Left ventricle myocardium superior (tissue), 1 donor: ENCODE results near the gene POMGNT1. TPM values are rescaled to one million over a fixed set of nuclear protein-coding genes. Genes with fewer than 3 reads are reported as not detected.

Experiments used
- ATAC-seq: fragments of 200-7000 bp; cut with Tn5 transposase; one replicate; pipeline ENCODE4 v1.9.1; 2020; ENCODE audit warnings: mild to moderate bottlenecking, moderate library complexity
- DNase-seq: peaks from one replicate; pipeline ENCODE4 v3.0.0-alpha.2; 2020
- intact Hi-C: fragments of 100-400 bp; cut with micrococcal nuclease; formaldehyde crosslinking; loops from one replicate; pipeline ENCODE4 v1.11.0; 2022
- total RNA-seq: library from RNA; stranded (reverse); fragmentation: NEBNext Ultra II Directional; extraction: Animal tissue kit (Norgen Biotek cat#: 25700); gene quantifications from one replicate; pipeline ENCODE4 v1.2.1, GENCODE V29; 2021
- donor health status: DM: no; HTN: yes; CAD: no; lungs with severe emphysema.

Gene POMGNT1
- total RNA-seq, 1 donor from 2014 or later: 137 TPM

GRCh38 chr1:46169811-46170454 is 28.3 kb downstream of the POMGNT1 start:
- no peak for DNase-seq
- intact Hi-C loops: no loop called here
- ATAC-seq: no peak

- intact Hi-C loops: no loop called here
- DNase-seq (no peak), ATAC-seq (no peak)
Observed at GRCh38 chr1:46168477-46168876, 29.8 kb downstream of the POMGNT1 start.

DNA sequence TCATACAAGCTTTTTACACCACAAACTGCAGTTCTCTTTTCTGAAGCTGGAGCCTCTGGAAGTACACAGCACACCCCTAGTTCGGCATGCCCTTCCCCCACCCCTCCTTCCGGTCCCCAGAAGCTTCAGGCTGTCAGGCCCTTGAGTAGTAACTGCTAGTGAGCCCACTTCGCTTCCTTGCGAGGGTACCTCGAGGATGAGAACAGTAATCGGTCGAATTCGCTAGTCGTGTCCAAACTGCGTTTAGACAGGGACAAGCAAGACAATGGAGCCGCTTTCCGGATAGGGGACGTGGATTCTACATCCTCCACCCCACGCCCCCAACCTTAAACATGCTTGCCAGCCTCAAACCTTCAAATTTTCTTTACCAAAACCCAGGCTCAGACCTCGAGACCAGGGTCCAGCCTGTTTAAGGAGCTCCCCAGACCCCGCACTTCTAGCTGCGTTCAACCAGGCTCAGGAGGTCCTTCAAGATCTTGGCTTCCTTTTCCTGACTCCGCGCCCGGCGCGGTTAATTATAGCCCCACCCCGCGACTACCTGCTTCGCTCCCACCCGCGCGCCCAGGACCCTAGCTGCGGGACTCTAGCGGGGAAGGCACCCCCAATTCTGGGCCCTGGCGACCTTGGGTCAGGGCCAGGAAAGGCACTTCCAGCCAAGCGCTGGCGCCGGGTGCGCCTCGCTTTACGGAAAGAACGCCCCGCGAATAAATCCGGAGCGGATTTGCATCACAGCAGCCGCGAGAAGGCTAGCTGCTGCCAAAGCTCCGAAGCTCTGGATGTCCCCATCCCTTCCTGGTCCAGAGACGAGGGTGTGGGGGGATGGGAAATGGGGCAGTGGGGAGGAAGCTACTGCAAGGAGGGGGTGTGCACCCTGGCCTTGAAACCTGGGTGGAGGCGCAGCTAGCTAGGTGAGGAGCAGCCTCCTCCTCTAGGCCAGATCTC is 31.4 kb downstream of the POMGNT1 start:
- intact Hi-C loops: no loop called here

GRCh38 chr1:46160212-46160611 is 38.0 kb downstream of the POMGNT1 start:
- intact Hi-C loops: no loop called here
- ATAC-seq (no peak), DNase-seq (no peak)

More for the DNA sequence above, 31.4 kb downstream of the POMGNT1 start:
- ATAC-seq (peak; percentile 68), DNase-seq (peak; percentile 66)

- no peak for ATAC-seq
- intact Hi-C loops: no loop called here
- DNase-seq: no peak
Observed at GRCh38 chr1:46159516-46159915, 38.7 kb downstream of the POMGNT1 start.

DNA sequence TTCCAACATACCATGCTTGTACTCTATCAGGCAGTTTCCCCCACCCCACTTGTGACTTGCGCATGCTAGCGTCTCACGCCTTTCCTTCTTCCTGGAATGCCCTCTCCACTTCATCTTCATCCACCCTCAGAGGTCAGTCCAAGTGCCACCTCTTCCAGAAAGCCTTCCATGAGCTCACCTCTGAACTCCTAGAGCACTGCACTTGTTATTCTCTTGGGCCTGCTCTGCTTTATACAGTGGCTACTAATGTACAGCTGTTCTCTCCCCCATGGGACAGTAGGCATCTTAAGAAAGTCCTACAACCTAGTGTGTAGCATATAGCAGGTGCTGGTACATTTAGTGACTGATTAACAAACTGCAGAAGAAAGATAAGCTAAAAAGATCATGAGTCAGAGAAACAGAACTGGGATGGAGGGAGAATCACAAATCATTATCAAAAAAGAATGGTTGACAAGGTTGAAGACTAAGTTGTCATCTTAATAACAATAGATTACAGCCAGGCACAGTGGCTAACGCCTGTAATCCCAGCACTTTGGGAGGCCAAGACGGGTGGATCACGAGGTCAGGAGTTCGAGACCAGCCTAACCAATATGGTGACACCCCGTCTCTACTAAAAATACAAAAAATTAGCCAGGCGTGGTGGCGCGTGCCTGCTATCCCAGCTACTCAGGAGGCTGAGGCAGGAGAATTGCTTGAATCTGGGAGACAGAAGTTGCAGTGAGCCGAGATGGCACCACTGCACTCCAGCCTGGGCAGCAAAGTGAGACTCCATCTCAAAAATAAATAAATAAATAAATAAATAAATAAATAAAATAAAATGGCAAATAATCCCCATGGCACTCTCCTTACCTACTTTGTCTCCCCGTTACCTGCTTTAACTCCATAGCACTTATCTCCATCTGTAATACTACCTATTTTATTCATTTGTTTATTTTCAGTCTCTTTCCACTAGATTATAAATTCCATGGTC is 39.6 kb downstream of the POMGNT1 start:
- ATAC-seq (no peak), DNase-seq (no peak)
- intact Hi-C loops: no loop called here

- no peak for ATAC-seq
- no peak for DNase-seq
- intact Hi-C loops: no loop called here
Observed at GRCh38 chr1:46157916-46158311, 40.3 kb downstream of the POMGNT1 start.

DNA sequence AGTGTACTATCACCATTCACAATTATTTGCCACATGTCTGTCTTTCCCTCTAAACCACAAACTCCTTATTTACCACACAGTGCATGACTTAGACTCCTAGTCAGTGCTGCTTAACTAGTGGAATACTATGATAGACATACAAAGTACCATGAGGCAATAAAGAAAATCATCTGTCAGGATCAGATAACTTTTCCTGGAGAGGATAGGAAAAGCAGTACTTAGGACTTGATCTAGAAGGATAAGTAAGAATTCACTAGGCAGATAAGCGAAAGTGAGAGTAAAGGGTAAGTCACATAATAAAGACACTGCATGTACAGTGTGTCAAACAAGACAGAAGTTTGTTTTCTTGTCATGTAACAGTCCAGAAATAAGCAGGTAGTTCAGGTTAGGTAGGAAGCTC is 44.5 kb downstream of the POMGNT1 start:
- DNase-seq (no peak), ATAC-seq (no peak)
- intact Hi-C loops: no loop called here

DNA sequence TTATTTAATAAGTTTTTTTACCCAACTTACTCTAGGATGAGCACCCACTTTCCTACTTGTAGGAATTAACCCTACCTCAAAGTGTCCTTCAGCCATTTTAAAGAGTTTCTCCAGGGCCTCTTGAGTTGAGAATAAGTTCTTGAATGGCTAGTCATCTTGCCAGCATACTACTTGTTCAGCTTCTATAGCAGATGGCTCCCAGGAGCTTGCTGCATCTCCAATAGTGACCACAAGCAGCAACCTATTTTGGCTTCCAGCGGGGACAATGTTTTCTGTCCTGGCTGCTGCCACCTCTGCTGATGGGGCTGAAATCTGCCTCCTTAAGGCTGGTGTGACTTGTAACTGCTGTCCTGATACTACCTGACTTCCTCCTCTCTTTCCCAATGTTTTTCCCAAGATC is 45.0 kb downstream of the POMGNT1 start:
- intact Hi-C loops: no loop called here
- DNase-seq: no peak
- ATAC-seq: no peak

DNA sequence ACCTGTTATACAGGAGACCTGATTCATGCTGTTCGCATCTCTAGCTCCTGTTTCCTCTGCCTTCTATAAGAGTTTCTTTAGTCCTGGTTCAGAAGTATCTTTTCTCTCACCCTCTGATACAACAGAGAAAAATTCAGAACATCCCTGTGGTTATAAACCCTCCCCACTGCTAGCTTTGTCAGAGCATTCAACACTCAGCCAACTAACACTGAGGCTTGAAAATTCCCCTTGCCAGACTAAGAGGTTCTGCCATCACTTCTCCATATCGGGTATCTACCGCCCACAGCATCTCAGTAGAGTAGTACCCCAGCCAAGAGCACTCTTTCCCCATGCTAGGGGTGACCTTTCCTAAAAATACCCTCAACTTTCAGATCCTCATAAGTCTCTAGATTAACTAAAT is 46.2 kb downstream of the POMGNT1 start:
- intact Hi-C loops: no loop called here
- DNase-seq (no peak), ATAC-seq (no peak)

- ATAC-seq: peak; percentile 57
- intact Hi-C loops: no loop called here
Observed at GRCh38 chr1:46150085-46150484, 48.1 kb downstream of the POMGNT1 start.

DNA sequence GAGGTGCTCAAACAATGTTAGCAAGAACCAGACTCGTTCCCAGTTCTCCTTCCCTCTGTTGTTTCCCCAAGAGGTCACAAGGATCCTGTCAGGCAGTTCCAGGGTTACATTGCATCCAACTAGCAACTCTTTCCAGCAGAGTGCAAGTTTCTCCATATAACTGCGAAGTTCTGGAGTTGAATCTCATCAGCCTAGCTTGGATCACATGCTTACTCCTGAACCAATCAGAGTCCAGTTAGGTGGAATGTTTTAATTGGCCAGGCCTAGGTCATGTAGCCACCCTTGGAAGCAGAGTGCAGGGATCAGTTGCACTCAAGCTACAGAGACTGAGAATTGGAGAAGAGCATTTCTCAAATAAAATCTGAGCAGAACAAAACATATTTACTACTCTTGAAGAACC is 49.9 kb downstream of the POMGNT1 start:
- intact Hi-C loops: no loop called here
- no peak for ATAC-seq
- DNase-seq: no peak

More at GRCh38 chr1:46150085-46150484, 48.1 kb downstream of the POMGNT1 start:
- no peak for DNase-seq

Other genes starting within 250 kb of the POMGNT1 start
- 26.2 TPM for gene PIK3R3, start 65.8 kb downstream of the POMGNT1 start, total RNA-seq
- 0.72 TPM for gene TSPAN1, start 23.3 kb downstream of the POMGNT1 start, total RNA-seq
- gene P3R3URF, start 21.9 kb downstream of the POMGNT1 start, total RNA-seq: not detected
- 7.6 TPM for gene LURAP1, start 4.9 kb upstream of the POMGNT1 start, total RNA-seq
- gene RAD54L, start 49.3 kb upstream of the POMGNT1 start, total RNA-seq: 0.97 TPM
- gene LRRC41, start 105.2 kb upstream of the POMGNT1 start, total RNA-seq: 37.6 TPM
- 1,191 TPM for gene UQCRH, start 105.3 kb upstream of the POMGNT1 start, total RNA-seq
- gene NSUN4, start 142.4 kb upstream of the POMGNT1 start, total RNA-seq: 15.3 TPM
- 9.8 TPM for gene FAAH, start 195.9 kb upstream of the POMGNT1 start, total RNA-seq